Heart right ventricle (tissue), 16 donors: ENCODE measurements around the gene NOSIP. TPM values are rescaled to one million over a fixed set of nuclear protein-coding genes. Genes with fewer than 3 reads are reported as not detected.

ENCODE experiments used
- ATAC-seq, 8 donors: fragments of 200-7000 bp; cut with Tn5 transposase; one replicate each; pipeline ENCODE4 v1.9.1; 2020; ENCODE audit warnings: mild to moderate bottlenecking in 8 of 8, moderate library complexity in 8 of 8, moderate number of reproducible peaks in 1 of 8
- DNase-seq, 2 donors: peaks; one replicate each; pipeline ENCODE4 v3.0.0-alpha.2; 2020
- H3K27ac ChIP-seq, 10 donors: fragments of 200-600 bp; sonication (generic) in 2 of 10; one replicate each; pipeline versions ENCODE4 v1.5.0 to v1.8.0; 2020 to 2022; ENCODE audit warnings: mild to moderate bottlenecking in 3 of 10
- H3K27me3 ChIP-seq, 7 donors: fragments of 200-600 bp; one replicate each; pipeline ENCODE4 v1.8.0; 2021 to 2022; ENCODE audit warnings: mild to moderate bottlenecking in 2 of 7
- H3K36me3 ChIP-seq, 9 donors: fragments of 200-600 bp; sonication (generic) in 1 of 9; one replicate each; pipeline versions ENCODE4 v1.5.0 to v1.8.0; 2020 to 2022; ENCODE audit warnings: mild to moderate bottlenecking in 2 of 9
- H3K4me1 ChIP-seq, 9 donors: fragments of 200-600 bp; sonication (generic) in 1 of 9; one replicate each; pipeline versions ENCODE4 v1.5.0 to v1.8.0; 2020 to 2022; ENCODE audit warnings: mild to moderate bottlenecking in 4 of 9
- H3K4me3 ChIP-seq, 10 donors: fragments of 200-600 bp; sonication (generic) in 2 of 10; one replicate each; pipeline versions ENCODE4 v1.5.0 to v1.8.0; 2020 to 2022; ENCODE audit warnings: mild to moderate bottlenecking in 7 of 10, moderate library complexity in 2 of 10
- H3K9me3 ChIP-seq, 11 donors: fragments of 200-600 bp in 10 of 11; sonication (generic) in 2 of 11; one replicate each; pipeline versions ENCODE4 v1.5.0 to v1.8.0; 2013 to 2022; ENCODE audit warnings: mild to moderate bottlenecking in 2 of 11, control low read depth in 1 of 11, moderate library complexity in 1 of 11
- CTCF ChIP-seq, 9 donors: fragments of 200-600 bp; sonication (generic) in 2 of 9; IDR thresholded peaks; one replicate each; pipeline versions ENCODE4 v1.5.0 to v1.8.0; 2021 to 2022; ENCODE audit warnings: antibody characterized with exemption in 9 of 9, mild to moderate bottlenecking in 5 of 9, moderate library complexity in 1 of 9
- WGBS, 2 donors: extraction: QIAGEN DNeasy Blood & Tissue Kit; methylation state at CpG; one replicate each; pipeline ENCODE4 v1.1.7; 2013; ENCODE audit warnings: inconsistent platforms in 1 of 2; 5-methylcytosine and 5-hydroxymethylcytosine counted together
- intact Hi-C, 10 donors: fragments of 100-400 bp; cut with DNase I; formaldehyde crosslinking; loops; one replicate each; pipeline versions ENCODE4 v1.11.1 to v1.14.2; 2022
- polyA plus RNA-seq, 2 donors: library from polyadenylated mRNA; stranded (reverse); fragments of 200-250 nt; gene quantifications; one replicate each; pipeline ENCODE4 v1.2.3, GENCODE V29; 2013
- total RNA-seq, 10 donors: library from RNA; stranded (reverse); fragmentation: NEBNext Ultra II Directional in 3 of 10; extraction: Animal tissue kit (Norgen Biotek cat#: 25700) in 3 of 10; gene quantifications; one replicate each; pipeline versions ENCODE4 v1.2.1 to v1.2.4, GENCODE V29; 2021 to 2023
- donor health status: Arrhythmogenic right ventricular cardiomyopathy.
- donor health status: ischemic (EF 13 %, LVEDD 7.1; RV severe dilation, severe dysfunction).
- donor health status: healthy with polysubstance abuse.
- donor health status: DM: no; HTN: yes; CAD: no.
- donor health status: DM: no; HTN: no; CAD: no.
- donor health status: ischemic (EF 25% LVEDD 6.9; RV normal size, moderate dysfunction).
- donor health status: ischemic (EF 25% LVEDD 5.7; RV mildly dilated, moderate dysfunction).
- donor health status: healthy.
- donor health status: DM: yes; HTN: yes; CAD: no.
- donor health status: Ischemic cardiomyopathy.
- donor health status: ischemic (EF 35%, LVEDD 5.7; RV mildly dilated, moderate dysfunction).
- donor health status: nonischemic (EF 11% LVEDD 7.7; RV severe dilation, severe dysfunction).
- donor health status: DM: yes; HTN: yes; CAD: no.
- donor health status: PGD.
- donor health status: ischemic (EF 29% LVEDD 5.4; RV normal size, mild dysfunction).
- donor health status: nonischemic (EF 23%, LVEDD 6.1; RV moderate dilation, normal function).

The NOSIP gene
- total and polyA plus RNA-seq, 12 donors, result 38.0 to 120 (median 46.6) TPM

- H3K9me3 ChIP-seq, result no peaks in the 10 kb centered on the region
- peaks cover 0 to 14% (median 6%) of the 10 kb centered on the region in 9 donors for H3K4me1 ChIP-seq
- H3K4me3 ChIP-seq, result no peak overlapping the region
- TF ChIP-seq CTCF (IDR thresholded peaks at IDR 0.05), result no peak
- H3K27ac ChIP-seq, result no peak overlapping the region
- no peaks in the 10 kb centered on the region for H3K27me3 ChIP-seq
- WGBS, 2 donors, result 60% methylated on average over 8 of the region's 8 CpGs
- intact Hi-C loops, result loop anchor here in 1 of 10 donors (10.0 kb wide), 1 partner anchor 90 kb away; the partner anchor contains the start of gene PRMT1
- no peak for ATAC-seq
- no peak for DNase-seq
- H3K36me3 ChIP-seq, result no peaks in the 10 kb centered on the region
Observed at GRCh38 chr19:49585023-49585422, 4.7 kb upstream of the NOSIP start.

DNA sequence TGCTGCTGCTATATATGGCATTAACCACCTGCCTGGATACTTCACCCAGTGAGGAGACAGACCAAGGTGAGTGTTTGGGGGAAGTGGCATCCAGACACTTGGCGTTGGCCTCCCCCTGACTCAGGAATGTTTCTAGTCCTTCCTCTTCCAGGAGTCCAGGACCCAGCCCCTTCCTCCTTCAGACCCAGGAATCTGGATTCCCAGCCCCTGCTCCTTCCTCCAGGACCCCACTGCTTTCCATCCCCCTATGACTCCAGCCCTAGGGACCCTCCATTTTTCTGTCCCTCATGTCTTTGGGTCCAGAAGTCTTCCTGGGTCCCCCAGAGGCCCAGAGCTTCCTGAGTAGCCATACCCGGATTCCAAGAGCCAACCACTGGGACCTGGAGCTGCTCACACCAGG is 2.9 kb upstream of the NOSIP start:
- Histone ChIP-seq H3K36me3 (peaks cover 0 to 4% (median 0%) of the 10 kb centered on the region in 9 donors), H3K27me3 (no peaks in the 10 kb centered on the region), H3K27ac (no peak overlapping the region), H3K4me3 (no peak overlapping the region), H3K4me1 (peaks cover 5 to 27% (median 22%) of the 10 kb centered on the region in 9 donors), H3K9me3 (no peaks in the 10 kb centered on the region)
- TF ChIP-seq CTCF (IDR thresholded peaks at IDR 0.05), result no peak
- WGBS, 2 donors, result 48 to 58% methylated on average over 2 of the region's 2 CpGs
- DNase-seq (no peak), ATAC-seq (no peak)
- intact Hi-C loops, result loop anchor here in 3 of 10 donors (5.0 to 10.0 kb wide), 3 partner anchors 84 to 94 kb away; partner anchors contain the start of genes PRMT1 (in 2 of the 3), BCL2L12 (in 1 of the 3) and IRF3 (in 1 of the 3)

DNA sequence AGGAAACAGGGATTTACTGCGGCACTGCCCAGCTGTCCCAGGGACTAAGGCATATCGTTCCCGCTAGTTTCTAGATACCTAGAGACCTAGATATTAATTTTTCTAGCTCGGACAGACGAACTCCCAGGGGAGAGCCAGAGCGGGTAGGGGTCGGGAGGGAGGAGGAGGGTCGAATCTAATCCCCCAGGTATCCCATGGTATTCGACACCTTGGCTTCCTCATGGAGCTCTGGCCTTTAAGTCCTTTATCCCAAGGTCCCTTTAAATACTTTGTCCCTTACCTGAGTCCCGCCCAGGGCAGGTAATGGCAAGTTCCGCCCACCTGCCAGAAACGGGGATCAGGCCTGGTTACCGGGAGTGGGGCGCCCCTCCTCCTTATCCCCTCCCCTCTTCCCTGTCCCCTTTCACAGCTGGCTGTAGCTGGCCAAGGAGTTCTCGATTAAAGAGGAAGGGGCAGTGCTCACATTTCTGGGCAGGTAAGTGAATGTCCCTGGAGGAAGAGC is 702 bp upstream of the NOSIP start, which contains the start of gene PRRG2:
Gene PRRG2 (plus strand): TSS at position 310 of the 502 bp plus-strand sequence. CDS start 1,904 bp downstream, outside the sequence.
- Histone ChIP-seq H3K27ac (peak within 1 kb of the TSS; percentile 28 to 89 (median 84)), H3K27me3 (no peaks in the 10 kb centered on the region), H3K9me3 (no peaks in the 10 kb centered on the region), H3K4me1 (peaks cover 5 to 31% (median 29%) of the 10 kb centered on the region in 9 donors), H3K4me3 (peak within 1 kb of the TSS; percentile 46 to 79 (median 68)), H3K36me3 (peaks cover 0 to 21% (median 4%) of the 10 kb centered on the region in 9 donors)
- no peak for DNase-seq
- 26 to 36% methylated on average over 15 of the region's 15 CpGs for WGBS, 2 donors
- ATAC-seq, result peak in 2 of 8 donors; percentile 2 to 5
- intact Hi-C loops, result loop anchor here in 3 of 10 donors (5.0 to 10.0 kb wide), 3 partner anchors 86 to 96 kb away; partner anchors contain the start of genes PRMT1 (in 2 of the 3), BCL2L12 (in 1 of the 3) and IRF3 (in 1 of the 3)
- TF ChIP-seq CTCF (IDR thresholded peaks at IDR 0.05), result no peak

DNA sequence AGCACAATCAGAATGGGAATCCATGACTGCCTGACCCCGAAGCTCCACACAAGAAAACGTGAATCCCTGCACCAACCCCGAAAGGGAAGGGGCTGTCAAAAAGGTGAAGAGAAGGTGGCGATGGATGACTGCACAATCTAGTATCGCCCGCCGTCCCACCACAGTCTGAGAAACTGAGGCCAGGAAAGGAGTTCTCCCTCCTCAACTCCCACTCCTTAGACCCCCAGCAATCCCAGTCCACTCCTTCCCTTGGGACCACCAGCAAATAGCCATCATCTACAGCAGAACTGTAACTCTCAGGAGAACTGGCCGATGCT is 451 bp downstream of the NOSIP start:
- ATAC-seq, result peak in 5 of 8 donors; percentile 10 to 23 (median 13)

More for the DNA sequence above, 451 bp downstream of the NOSIP start:
- Histone ChIP-seq H3K9me3 (no peaks in the 10 kb centered on the region), H3K36me3 (peaks cover 0 to 32% (median 11%) of the 10 kb centered on the region in 9 donors), H3K27ac (peak overlapping the region; percentile 28 to 89 (median 84)), H3K4me1 (peaks cover 5 to 31% (median 29%) of the 10 kb centered on the region in 9 donors), H3K4me3 (peak overlapping the region; percentile 46 to 79 (median 68)), H3K27me3 (no peaks in the 10 kb centered on the region)
- TF ChIP-seq CTCF (IDR thresholded peaks at IDR 0.05), result no peak
- intact Hi-C loops, result loop anchor here in 4 of 10 donors (5.0 to 10.0 kb wide), 3 partner anchors 87 to 97 kb away; partner anchors contain the start of genes PRMT1 (in 3 of the 4), BCL2L12 (in 1 of the 4) and IRF3 (in 1 of the 4)
- no peak for DNase-seq
- 1 to 2% methylated on average over 8 of the region's 8 CpGs for WGBS, 2 donors
